Memory B cell (primary cell): ENCODE results near the gene MRI1.
A peak's percentile ranks its signal among the peaks of the same experiment; 100 is the strongest.
"Not testable (repeated sequence)": the region's sequence is repeated elsewhere in the genome, so short reads cannot be mapped to it uniquely, and the experiment has no call there.

Experiments used
- ATAC-seq: fragments of 150-1000 bp; cut with Tn5 transposase; 2 replicates; pipeline ENCODE4 v1.10.0; 2021; ENCODE audit warnings: low read depth, mild to moderate bottlenecking, moderate library complexity
- DNase-seq, 2 donors: peaks; one replicate each; pipeline ENCODE4 v3.0.0; 2022; ENCODE audit warnings: low spot score in 2 of 2
- H3K27ac Mint-ChIP-seq: one replicate; pipeline ENCODE4 v1.8.0; 2022; ENCODE audit warnings: mild to moderate bottlenecking, moderate library complexity, mixed read lengths
- H3K27me3 Mint-ChIP-seq: one replicate; pipeline ENCODE4 v1.8.0; 2022; ENCODE audit warnings: mixed read lengths
- H3K36me3 Mint-ChIP-seq: one replicate; pipeline ENCODE4 v1.8.0; 2022; ENCODE audit warnings: mild to moderate bottlenecking, mixed read lengths
- H3K4me1 Mint-ChIP-seq: one replicate; pipeline ENCODE4 v1.8.0; 2022; ENCODE audit warnings: mixed read lengths
- H3K4me3 Mint-ChIP-seq: one replicate; pipeline ENCODE4 v1.8.0; 2022; ENCODE audit warnings: mild to moderate bottlenecking, moderate library complexity, mixed read lengths
- H3K9me3 Mint-ChIP-seq: one replicate; pipeline ENCODE4 v1.8.0; 2022; ENCODE audit warnings: mixed read lengths

Gene MRI1

GRCh38 chr19:13744174-13744573, 20.1 kb upstream of the MRI1 start:
- Mint-ChIP-seq H3K27me3 (no peaks in the 10 kb centered on the region), H3K4me1 (peaks cover 8% of the 10 kb centered on the region), H3K4me3 (no peak overlapping the region), H3K27ac (no peak overlapping the region), H3K36me3 (peaks cover 3% of the 10 kb centered on the region), H3K9me3 (no peaks in the 10 kb centered on the region)
- ATAC-seq (no peak), DNase-seq (no peak)

DNA sequence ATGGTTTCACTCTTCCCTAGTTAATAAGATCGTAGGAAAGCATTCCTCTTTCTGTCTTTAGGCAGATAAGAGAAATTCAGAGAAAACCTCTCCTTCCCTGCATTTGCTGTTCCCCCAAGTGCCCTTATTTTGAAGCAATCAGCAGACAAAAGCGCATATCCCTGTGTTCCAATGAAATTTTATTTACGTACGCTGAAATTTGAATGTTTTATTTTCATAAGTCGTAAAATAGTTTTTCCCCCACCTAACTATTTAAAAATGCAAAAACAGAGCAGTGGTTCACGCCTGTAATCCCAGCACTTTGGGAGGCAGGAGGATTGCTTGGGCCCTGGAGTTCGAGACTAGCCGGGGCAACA, 17.2 kb upstream of the MRI1 start:
- H3K27me3 Mint-ChIP-seq: no peaks in the 10 kb centered on the region
- ATAC-seq (no peak), DNase-seq (no peak)
- peak overlapping the region; percentile 87 for H3K4me3 Mint-ChIP-seq
- H3K9me3 Mint-ChIP-seq: no peaks in the 10 kb centered on the region
- peaks cover 12% of the 10 kb centered on the region for H3K4me1 Mint-ChIP-seq
- peak overlapping the region; percentile 92 for H3K27ac Mint-ChIP-seq
- peaks cover 3% of the 10 kb centered on the region for H3K36me3 Mint-ChIP-seq

- Mint-ChIP-seq H3K27me3 (no peaks in the 10 kb centered on the region), H3K9me3 (no peaks in the 10 kb centered on the region), H3K4me1 (peaks cover 12% of the 10 kb centered on the region), H3K4me3 (peak overlapping the region; percentile 87), H3K36me3 (peaks cover 5% of the 10 kb centered on the region), H3K27ac (peak overlapping the region; percentile 92)
- no peak for DNase-seq
- ATAC-seq: no peak
These were observed 16.0 kb upstream of the MRI1 start for GRCh38 chr19:13748169-13748828.

- H3K27me3 Mint-ChIP-seq: no peaks in the 10 kb centered on the region
- H3K27ac Mint-ChIP-seq: no peak overlapping the region
- H3K4me1 Mint-ChIP-seq: peaks cover 12% of the 10 kb centered on the region
- H3K4me3 Mint-ChIP-seq: no peak overlapping the region
- DNase-seq (no peak), ATAC-seq (no peak)
- H3K9me3 Mint-ChIP-seq: no peaks in the 10 kb centered on the region
- H3K36me3 Mint-ChIP-seq: peaks cover 17% of the 10 kb centered on the region
These were observed 12.9 kb upstream of the MRI1 start for GRCh38 chr19:13751436-13751835.

DNA sequence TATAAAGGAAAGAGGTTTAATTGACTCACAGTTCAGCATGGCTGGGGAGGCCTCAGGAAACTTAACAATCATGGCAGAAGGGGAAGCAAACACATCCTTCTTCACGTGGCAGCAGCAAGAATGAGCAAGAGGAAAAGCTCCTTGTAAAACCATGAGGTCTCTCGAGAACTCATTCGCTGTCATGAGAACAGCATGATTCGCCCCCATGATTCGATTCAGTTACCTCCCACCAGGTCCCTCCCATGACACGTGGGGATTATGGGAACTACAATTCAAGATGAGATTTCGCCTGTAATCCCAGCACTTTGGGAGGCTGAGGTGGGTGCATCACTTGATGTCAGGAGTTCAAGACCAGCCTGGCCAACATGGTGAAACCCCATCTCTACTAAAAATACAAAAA, 10.7 kb upstream of the MRI1 start:
- not testable (repeated sequence) for DNase-seq, H3K27ac Mint-ChIP-seq, H3K4me3 Mint-ChIP-seq, H3K4me1 Mint-ChIP-seq, ATAC-seq, H3K27me3 Mint-ChIP-seq, H3K9me3 Mint-ChIP-seq
- H3K36me3 Mint-ChIP-seq: peaks cover 27% of the 10 kb centered on the region

GRCh38 chr19:13756210-13756609, 8.1 kb upstream of the MRI1 start:
- DNase-seq (no peak), ATAC-seq (no peak)
- Mint-ChIP-seq H3K4me3 (no peak overlapping the region), H3K4me1 (no peaks in the 10 kb centered on the region), H3K36me3 (peaks cover 27% of the 10 kb centered on the region), H3K27me3 (no peaks in the 10 kb centered on the region), H3K9me3 (no peaks in the 10 kb centered on the region), H3K27ac (no peak overlapping the region)

DNA sequence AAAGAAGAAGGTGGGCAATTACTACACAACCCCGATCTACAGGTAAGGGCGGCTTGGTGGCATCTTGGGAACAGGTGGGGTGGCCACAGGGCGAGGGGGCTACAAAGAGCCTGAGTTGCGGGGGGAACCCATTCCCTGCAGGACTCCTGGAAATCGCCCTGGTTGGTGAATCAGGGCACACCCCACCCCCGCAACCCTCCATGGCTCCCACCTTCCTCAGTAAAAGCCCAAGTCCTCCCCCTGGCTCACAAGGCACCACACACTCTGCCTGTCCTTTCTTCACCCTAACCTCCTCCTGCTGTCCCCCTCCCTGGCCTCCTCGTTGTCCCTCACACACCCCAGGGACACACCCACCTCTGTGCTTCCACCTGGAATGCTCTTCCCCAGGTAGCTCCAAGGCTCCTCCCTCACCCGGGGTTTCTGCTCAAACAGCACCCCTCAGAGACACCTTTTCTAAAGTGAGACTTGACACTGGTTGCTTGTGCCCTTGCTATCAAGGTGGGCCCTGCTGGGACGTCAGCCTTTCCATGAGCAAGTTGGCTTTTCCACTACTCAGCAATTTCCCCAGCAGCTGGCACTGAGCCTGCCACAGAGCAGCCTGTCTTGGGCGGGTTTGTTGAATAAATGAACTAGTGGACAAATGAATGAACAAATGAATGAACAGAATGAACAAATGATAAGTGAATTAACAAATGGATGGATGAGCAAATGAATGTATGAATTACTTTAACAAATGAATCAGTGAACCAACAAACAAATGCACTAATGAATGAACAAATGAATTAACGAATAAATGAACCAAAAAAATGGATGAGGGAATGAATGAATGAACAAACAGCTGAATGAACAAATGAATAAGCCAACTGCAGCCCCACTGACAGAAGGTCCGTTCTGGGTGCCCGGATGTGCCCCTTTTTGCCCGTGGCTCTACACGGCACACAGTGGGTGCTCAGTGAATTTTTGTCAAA, 6.2 kb upstream of the MRI1 start:
- H3K4me3 Mint-ChIP-seq: no peak overlapping the region
- H3K36me3 Mint-ChIP-seq: peaks cover 29% of the 10 kb centered on the region
- H3K27me3 Mint-ChIP-seq: no peaks in the 10 kb centered on the region
- no peak overlapping the region for H3K27ac Mint-ChIP-seq
- no peak for DNase-seq
- H3K4me1 Mint-ChIP-seq: no peaks in the 10 kb centered on the region
- H3K9me3 Mint-ChIP-seq: no peaks in the 10 kb centered on the region
- no peak for ATAC-seq

DNA sequence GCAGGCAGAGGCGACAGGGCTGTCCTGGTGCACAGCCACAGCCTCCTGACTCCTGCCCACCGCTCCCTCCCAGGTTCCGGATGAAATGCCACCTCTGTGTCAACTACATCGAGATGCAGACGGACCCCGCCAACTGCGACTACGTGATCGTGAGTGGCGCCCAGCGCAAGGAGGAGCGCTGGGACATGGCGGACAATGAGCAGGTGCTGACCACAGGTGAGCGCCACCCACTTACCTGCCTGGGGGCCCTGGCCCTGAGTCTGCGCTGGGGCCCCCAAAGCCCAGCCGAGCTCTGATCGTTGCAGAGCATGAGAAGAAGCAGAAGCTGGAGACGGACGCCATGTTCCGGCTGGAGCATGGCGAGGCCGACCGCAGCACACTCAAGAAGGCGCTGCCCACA, 5.5 kb upstream of the MRI1 start:
- H3K27ac Mint-ChIP-seq: no peak overlapping the region
- no peaks in the 10 kb centered on the region for H3K27me3 Mint-ChIP-seq
- no peak overlapping the region for H3K4me3 Mint-ChIP-seq
- peaks cover 28% of the 10 kb centered on the region for H3K36me3 Mint-ChIP-seq
- H3K4me1 Mint-ChIP-seq: peaks cover under 1% of the 10 kb centered on the region
- H3K9me3 Mint-ChIP-seq: no peaks in the 10 kb centered on the region
- no peak for DNase-seq
- no peak for ATAC-seq

- no peaks in the 10 kb centered on the region for H3K27me3 Mint-ChIP-seq
- no peak overlapping the region for H3K27ac Mint-ChIP-seq
- H3K36me3 Mint-ChIP-seq: peaks cover 16% of the 10 kb centered on the region
- ATAC-seq: no peak
- H3K9me3 Mint-ChIP-seq: no peaks in the 10 kb centered on the region
- no peak overlapping the region for H3K4me3 Mint-ChIP-seq
- peaks cover 12% of the 10 kb centered on the region for H3K4me1 Mint-ChIP-seq
- no peak for DNase-seq
These were observed 2.9 kb upstream of the MRI1 start for GRCh38 chr19:13761423-13761822.

- no peak overlapping the region for H3K4me3 Mint-ChIP-seq
- DNase-seq (no peak), ATAC-seq (no peak)
- H3K9me3 Mint-ChIP-seq: no peaks in the 10 kb centered on the region
- peaks cover 12% of the 10 kb centered on the region for H3K4me1 Mint-ChIP-seq
- no peak overlapping the region for H3K27ac Mint-ChIP-seq
- H3K36me3 Mint-ChIP-seq: peaks cover 12% of the 10 kb centered on the region
- no peaks in the 10 kb centered on the region for H3K27me3 Mint-ChIP-seq
These were observed 1.6 kb upstream of the MRI1 start for GRCh38 chr19:13762635-13763235.

- peak overlapping the region; percentile 59 for H3K4me3 Mint-ChIP-seq
- peaks cover 7% of the 10 kb centered on the region for H3K36me3 Mint-ChIP-seq
- H3K9me3 Mint-ChIP-seq: no peaks in the 10 kb centered on the region
- no peaks in the 10 kb centered on the region for H3K27me3 Mint-ChIP-seq
- H3K4me1 Mint-ChIP-seq: peaks cover 12% of the 10 kb centered on the region
- DNase-seq (no peak), ATAC-seq (no peak)
- H3K27ac Mint-ChIP-seq: no peak overlapping the region
These were observed 1.1 kb upstream of the MRI1 start for GRCh38 chr19:13763265-13763664.

GRCh38 chr19:13764821-13765394, 586 bp downstream of the MRI1 start:
- Mint-ChIP-seq H3K27ac (peak overlapping the region; percentile 85), H3K36me3 (peaks cover 6% of the 10 kb centered on the region), H3K9me3 (no peaks in the 10 kb centered on the region), H3K4me3 (peak overlapping the region; percentile 86), H3K4me1 (peaks cover 12% of the 10 kb centered on the region), H3K27me3 (no peaks in the 10 kb centered on the region)
- peak; percentile 17 to 43 for DNase-seq
- peak; percentile 74 for ATAC-seq

- no peaks in the 10 kb centered on the region for H3K9me3 Mint-ChIP-seq
- H3K27ac Mint-ChIP-seq: peak overlapping the region; percentile 85
These were observed 1.2 kb downstream of the MRI1 start for GRCh38 chr19:13765395-13766094.

More at GRCh38 chr19:13765395-13766094, 1.2 kb downstream of the MRI1 start:
- Mint-ChIP-seq H3K27me3 (no peaks in the 10 kb centered on the region), H3K36me3 (peaks cover 7% of the 10 kb centered on the region), H3K4me3 (peak overlapping the region; percentile 86), H3K4me1 (peaks cover 12% of the 10 kb centered on the region)
- ATAC-seq (no peak), DNase-seq (no peak)
